ENCODE measurements around the gene ARHGEF7.

GRCh38 chr13:111280226-111280625 lies 165.1 kb downstream of the ARHGEF7 start:
- TF ChIP-seq POLR2A (IDR thresholded peaks at IDR 0.05) (no peak), POLR2AphosphoS5 (IDR thresholded peaks at IDR 0.05; ENCODE audit: insufficient read depth in 1 of 2, low read depth in 1 of 2) (no peak)

Data from vagina (tissue), 2 donors.